Activated T-cell treated with anti-CD3 and anti-CD28 coated beads for 1 hour (primary cell): Measurements from ENCODE around the gene CAMK2D.

ENCODE experiments used
- DNase-seq: peaks from one replicate; pipeline ENCODE4 v3.0.0-alpha.2; 2020; ENCODE audit warnings: low read depth

The CAMK2D gene

GRCh38 chr4:113637823-113638561 is 123.5 kb downstream of the CAMK2D start:
- no peak for DNase-seq

- DNase-seq: no peak
These were observed 124.2 kb downstream of the CAMK2D start for GRCh38 chr4:113637363-113637762.

GRCh38 chr4:113636877-113637276 is 124.7 kb downstream of the CAMK2D start:
- no peak for DNase-seq

- DNase-seq: no peak
These were observed 125.1 kb downstream of the CAMK2D start for GRCh38 chr4:113636438-113636818.

GRCh38 chr4:113635739-113636437 is 125.7 kb downstream of the CAMK2D start:
- no peak for DNase-seq

- DNase-seq: no peak
These were observed 127.2 kb downstream of the CAMK2D start for GRCh38 chr4:113634081-113634969.

- no peak for DNase-seq
These were observed 128.1 kb downstream of the CAMK2D start for GRCh38 chr4:113633467-113633866.

- DNase-seq: no peak
These were observed 132.8 kb downstream of the CAMK2D start for GRCh38 chr4:113628711-113629110.

GRCh38 chr4:113627321-113627720 is 134.2 kb downstream of the CAMK2D start:
- no peak for DNase-seq

GRCh38 chr4:113625902-113626301 is 135.6 kb downstream of the CAMK2D start:
- DNase-seq: no peak

GRCh38 chr4:113623274-113623894 is 138.2 kb downstream of the CAMK2D start:
- DNase-seq: no peak

GRCh38 chr4:113621633-113622032 is 139.9 kb downstream of the CAMK2D start:
- no peak for DNase-seq

GRCh38 chr4:113620032-113620431 is 141.5 kb downstream of the CAMK2D start:
- no peak for DNase-seq

GRCh38 chr4:113619526-113619925 is 142.0 kb downstream of the CAMK2D start:
- no peak for DNase-seq

- DNase-seq: no peak
These were observed 143.3 kb downstream of the CAMK2D start for GRCh38 chr4:113618205-113618604.

GRCh38 chr4:113617195-113617594 is 144.3 kb downstream of the CAMK2D start:
- DNase-seq: no peak

- no peak for DNase-seq
These were observed 145.1 kb downstream of the CAMK2D start for GRCh38 chr4:113616443-113616842.

- DNase-seq: no peak
These were observed 147.1 kb downstream of the CAMK2D start for GRCh38 chr4:113614414-113614813.

- DNase-seq: no peak
These were observed 148.0 kb downstream of the CAMK2D start for GRCh38 chr4:113613503-113613902.

GRCh38 chr4:113610537-113610936 is 151.0 kb downstream of the CAMK2D start:
- no peak for DNase-seq

- DNase-seq: no peak
These were observed 153.5 kb downstream of the CAMK2D start for GRCh38 chr4:113607998-113608397.

GRCh38 chr4:113607147-113607720 is 154.3 kb downstream of the CAMK2D start:
- DNase-seq: no peak
